Thyroid gland (tissue), 4 donors: ENCODE data around the gene MGLL. TPM values are rescaled to one million over a fixed set of nuclear protein-coding genes. Genes with fewer than 3 reads are reported as not detected.

Source experiments
- DNase-seq, 2 donors: peaks; one replicate each; pipeline ENCODE4 v3.0.0-alpha.2; 2019
- H3K27ac ChIP-seq, 3 donors: fragments of 200-600 bp; sonication (generic); 1 replicate in 2 of 3; 2 replicates in 1 of 3; pipeline ENCODE4 v1.5.1; 2016 to 2019; ENCODE audit warnings: mild to moderate bottlenecking in 1 of 3, moderate library complexity in 1 of 3
- H3K27me3 ChIP-seq: fragments of 200-600 bp; sonication (generic); one replicate; pipeline ENCODE4 v1.5.1; 2019
- H3K36me3 ChIP-seq, 2 donors: fragments of 200-600 bp; sonication (generic); one replicate each; pipeline ENCODE4 v1.5.1; 2016 to 2019
- H3K4me1 ChIP-seq, 2 donors: fragments of 200-600 bp; sonication (generic); one replicate each; pipeline ENCODE4 v1.5.1; 2017 to 2019
- H3K4me3 ChIP-seq, 3 donors: fragments of 200-600 bp; sonication (generic); replicated peaks in 1 of 3; 1 replicate in 2 of 3; 2 replicates in 1 of 3; pipeline ENCODE4 v1.5.1; 2016; ENCODE audit warnings: mild to moderate bottlenecking in 1 of 3
- H3K9me3 ChIP-seq: fragments of 200-600 bp; sonication (generic); one replicate; pipeline ENCODE4 v1.5.1; 2017
- CTCF ChIP-seq, 6 experiments: fragments of 200-600 bp in 3 of 6; fragments of 450-650 bp in 3 of 6; sonication (generic) in 3 of 6; IDR thresholded peaks; one replicate each; pipeline ENCODE4 v1.5.1; 2016 to 2019; ENCODE audit warnings: antibody characterized with exemption in 6 of 6, mild to moderate bottlenecking in 2 of 6, inconsistent platforms in 1 of 6, moderate library complexity in 1 of 6
- POLR2A ChIP-seq, 2 donors: fragments of 450-650 bp; IDR thresholded peaks; one replicate each; pipeline ENCODE4 v1.6.1; 2017; ENCODE audit warnings: antibody characterized with exemption in 2 of 2, mild to moderate bottlenecking in 2 of 2, moderate library complexity in 1 of 2
- WGBS, 2 donors: methylation state at CpG; one replicate each; pipeline ENCODE4 v1.1.5; 2017; 5-methylcytosine and 5-hydroxymethylcytosine counted together
- intact Hi-C: fragments of 100-400 bp; cut with DNase I; formaldehyde crosslinking; loops from one replicate; pipeline ENCODE4 v1.15.1; 2023
- total RNA-seq, 4 donors: library from RNA; depleted of rRNA; stranded (reverse); fragments of >200 nt; gene quantifications; one replicate each; pipeline ENCODE4 v1.2.3, GENCODE V29; 2016

Gene MGLL
- total RNA-seq = 10 to 100 TPM; 12.4 to 24.7 (median 18.4) TPM

GRCh38 chr3:127822041-127822681, at the start of gene MGLL:
TSS of gene MGLL (minus strand) at chr3:127822515. CDS start at chr3:127822318, 197 bp downstream.
- TF ChIP-seq POLR2A (IDR thresholded peaks at IDR 0.05) = no peak
- no peak for TF ChIP-seq CTCF (IDR thresholded peaks at IDR 0.05)
- WGBS, 2 donors = 14 to 25% methylated on average over 7 to 16 of the region's 23 CpGs
- peak; percentile 7 to 15 for DNase-seq
- Histone ChIP-seq H3K27ac (peak within 1 kb of the TSS; percentile 35 to 79 (median 71)), H3K27me3 (no peaks in the 10 kb centered on the region), H3K36me3 (no peaks in the 10 kb centered on the region), H3K9me3 (no peaks in the 10 kb centered on the region), H3K4me3 (peak within 1 kb of the TSS; percentile 2 to 60 (median 44)), H3K4me1 (peaks cover 12 to 27% of the 10 kb centered on the region in 2 donors)
- intact Hi-C loops = no loop called here

- no peaks in the 10 kb centered on the region for H3K9me3 ChIP-seq
- intact Hi-C loops = no loop called here
Measured at GRCh38 chr3:127870156-127870555, 47.8 kb upstream of the MGLL start.

GRCh38 chr3:127867986-127868385, 45.7 kb upstream of the MGLL start:
- no peaks in the 10 kb centered on the region for H3K27me3 ChIP-seq
- DNase-seq = no peak
- H3K4me3 ChIP-seq = no peak overlapping the region
- no peak overlapping the region for H3K27ac ChIP-seq
- TF ChIP-seq CTCF (IDR thresholded peaks at IDR 0.05) (no peak), POLR2A (IDR thresholded peaks at IDR 0.05) (no peak)
- no peaks in the 10 kb centered on the region for H3K4me1 ChIP-seq
- intact Hi-C loops = no loop called here
- H3K9me3 ChIP-seq = no peaks in the 10 kb centered on the region
- no peaks in the 10 kb centered on the region for H3K36me3 ChIP-seq

More at GRCh38 chr3:127870156-127870555, 47.8 kb upstream of the MGLL start:
- DNase-seq = no peak
- Histone ChIP-seq H3K27me3 (no peaks in the 10 kb centered on the region), H3K27ac (no peak overlapping the region), H3K4me3 (no peak overlapping the region), H3K4me1 (no peaks in the 10 kb centered on the region), H3K36me3 (no peaks in the 10 kb centered on the region)
- TF ChIP-seq POLR2A (IDR thresholded peaks at IDR 0.05) = no peak
- TF ChIP-seq CTCF (IDR thresholded peaks at IDR 0.05) = no peak
- 55 to 72% methylated on average over 4 of the region's 4 CpGs for WGBS, 2 donors

- Histone ChIP-seq H3K27ac (no peak overlapping the region), H3K36me3 (no peaks in the 10 kb centered on the region), H3K27me3 (no peaks in the 10 kb centered on the region), H3K9me3 (no peaks in the 10 kb centered on the region), H3K4me3 (no peak overlapping the region), H3K4me1 (no peaks in the 10 kb centered on the region)
- 85 to 89% methylated on average over 2 of the region's 2 CpGs for WGBS, 2 donors
- no peak for TF ChIP-seq POLR2A (IDR thresholded peaks at IDR 0.05)
- TF ChIP-seq CTCF (IDR thresholded peaks at IDR 0.05) = no peak
- no peak for DNase-seq
- intact Hi-C loops = no loop called here
Measured at GRCh38 chr3:127867412-127867811, 45.1 kb upstream of the MGLL start.

- Histone ChIP-seq H3K27me3 (no peaks in the 10 kb centered on the region), H3K4me1 (no peaks in the 10 kb centered on the region), H3K9me3 (no peaks in the 10 kb centered on the region), H3K36me3 (no peaks in the 10 kb centered on the region), H3K27ac (no peak overlapping the region), H3K4me3 (no peak overlapping the region)
- intact Hi-C loops = no loop called here
- WGBS, 2 donors = 80% methylated on average over 4 of the region's 4 CpGs
- DNase-seq = no peak
- TF ChIP-seq CTCF (IDR thresholded peaks at IDR 0.05) = no peak
- no peak for TF ChIP-seq POLR2A (IDR thresholded peaks at IDR 0.05)
Measured at GRCh38 chr3:127865941-127866340, 43.6 kb upstream of the MGLL start.
